K562 (cell line): ENCODE data around the gene CTDSPL. TPM values are rescaled to one million over a fixed set of nuclear protein-coding genes. Genes with fewer than 3 reads are reported as not detected.
A peak's percentile ranks its signal among the peaks of the same experiment; 100 is the strongest.

Experiments
- CBX3 ChIP-seq, 2 experiments: IDR thresholded peaks; 1 replicate in 1 of 2; 2 replicates in 1 of 2; pipeline ENCODE4 v1.6.1; 2012; ENCODE audit warnings: inconsistent platforms in 2 of 2, low read length in 2 of 2, borderline replicate concordance in 1 of 2, control low read depth in 1 of 2
- CEBPG ChIP-seq, 3 experiments: fragments of 200-800 bp in 1 of 3; sonication (Bioruptor generic) in 1 of 3; sonication (generic) in 1 of 3; formaldehyde crosslinking in 1 of 3; IDR thresholded peaks in 2 of 3; conservative IDR thresholded peaks in 1 of 3; 2 replicates each; pipeline versions ENCODE4 v1.6.1 to v1.8.0; 2016 to 2022; ENCODE audit warnings: missing compliant biosample characterization in 2 of 3, missing genetic modification characterization in 2 of 3, mild to moderate bottlenecking in 1 of 3, missing genetic modification reagents in 1 of 3
- HCFC1 ChIP-seq: IDR thresholded peaks from 2 replicates; pipeline ENCODE4 v1.6.1; 2012; ENCODE audit warnings: low read depth, low read length, improper control_type of control experiment
- HNRNPH1 ChIP-seq: fragments of 200-400 bp; formaldehyde crosslinking; optimal IDR thresholded peaks from 2 replicates; pipeline ENCODE3; 2017; ENCODE audit warnings: low read depth, mild to moderate bottlenecking, low read length, moderate library complexity
- ILK ChIP-seq: fragments of 450-650 bp; IDR thresholded peaks from 2 replicates; pipeline ENCODE4 v1.6.1; 2016; ENCODE audit warnings: missing genetic modification characterization, low read depth, mild to moderate bottlenecking, missing compliant biosample characterization, moderate library complexity, borderline replicate concordance
- LARP7 ChIP-seq: fragments of 450-650 bp; IDR thresholded peaks from 2 replicates; pipeline ENCODE4 v1.6.1; 2016
- MAFF ChIP-seq: IDR thresholded peaks from 2 replicates; pipeline ENCODE4 v1.6.1; 2012; ENCODE audit warnings: low read length, improper control_type of control experiment
- TAL1 ChIP-seq: fragments of 450-650 bp; IDR thresholded peaks from 2 replicates; pipeline ENCODE4 v1.6.1; 2016; ENCODE audit warnings: mild to moderate bottlenecking
- TARDBP ChIP-seq: fragments of 450-650 bp; IDR thresholded peaks from 2 replicates; pipeline ENCODE4 v1.6.1; 2016
- ZFPM2 ChIP-seq: fragments of 250-450 bp; sonication (Bioruptor Pico); IDR thresholded peaks from 2 replicates; pipeline ENCODE4 v1.5.1; 2022; ENCODE audit warnings: mild to moderate bottlenecking
- ZNF124 ChIP-seq: sonication (generic); formaldehyde crosslinking; IDR thresholded peaks from 2 replicates; pipeline ENCODE4 v1.8.1; 2022; ENCODE audit warnings: missing genetic modification reagents
- ZNF644 ChIP-seq: fragments of 200-800 bp; sonication (Bioruptor generic); IDR thresholded peaks from 2 replicates; pipeline ENCODE4 v1.6.1; 2016; ENCODE audit warnings: low read depth, missing genetic modification characterization, missing compliant biosample characterization
- polyA plus RNA-seq, 8 experiments: library from polyadenylated mRNA; depleted of rRNA in 4 of 8; stranded (reverse) in 5 of 8; unstranded in 3 of 8; fragments of >200 nt; fragmentation: Nextera tagmentation in 2 of 8; fragmentation: Illumina TruSeq in 1 of 8; extraction: Ambion mirVana in 2 of 8; extraction: Trizol in 1 of 8; gene quantifications; 2 replicates each; pipeline versions ENCODE4 v1.2.1 to v1.2.3, GENCODE V29; 2011 to 2014; ENCODE audit warnings: inconsistent platforms in 1 of 8, missing spikeins in 1 of 8
- total RNA-seq, 7 experiments: library from RNA; depleted of rRNA in 6 of 7; stranded (reverse); fragments of >200 nt in 6 of 7; fragmentation: Illumina TruSeq in 2 of 7; extraction: Trizol in 2 of 7; gene quantifications; 2 replicates each; pipeline versions ENCODE4 v1.2.1 to v1.2.3, GENCODE V29; 2011 to 2021; ENCODE audit warnings: low replicate concordance in 1 of 7
- TF ChIP-seq, protein P1 (sequence below): IDR thresholded peaks from 3 replicates; pipeline ENCODE4 v1.6.1; 2011; ENCODE audit warnings: borderline replicate concordance, mild to moderate bottlenecking; ENCODE audit not compliant: insufficient read length, insufficient read depth
- TF ChIP-seq, protein P2 (sequence below): sonication (generic); formaldehyde crosslinking; IDR thresholded peaks from 2 replicates; pipeline ENCODE4 v1.8.0; 2022; ENCODE audit warnings: missing genetic modification reagents, mild to moderate bottlenecking, moderate library complexity, borderline replicate concordance
- TF ChIP-seq, protein P3 (sequence below): fragments of 450-650 bp; formaldehyde crosslinking; IDR thresholded peaks from 2 replicates; pipeline ENCODE4 v1.4.0; 2020; ENCODE audit warnings: mild to moderate bottlenecking, moderate library complexity
- TF ChIP-seq, protein P4 (sequence below), 2 experiments: fragments of 250-450 bp in 1 of 2; fragments of 450-650 bp in 1 of 2; sonication (Bioruptor Pico) in 1 of 2; IDR thresholded peaks; 2 replicates each; pipeline versions ENCODE4 v1.6.1 to v1.8.0; 2016 to 2021; ENCODE audit warnings: mild to moderate bottlenecking in 2 of 2, moderate library complexity in 2 of 2, missing compliant biosample characterization in 1 of 2, missing genetic modification characterization in 1 of 2
- TF ChIP-seq, protein P5 (sequence below): sonication (generic); formaldehyde crosslinking; IDR thresholded peaks from 2 replicates; pipeline ENCODE4 v1.9.0; 2022; ENCODE audit warnings: mild to moderate bottlenecking, missing genetic modification reagents
- TF ChIP-seq, protein P6 (sequence below): sonication (generic); formaldehyde crosslinking; IDR thresholded peaks from 2 replicates; pipeline ENCODE4 v1.8.0; 2022; ENCODE audit warnings: missing genetic modification reagents, mild to moderate bottlenecking, borderline replicate concordance

CTDSPL gene
- total and polyA plus RNA-seq, 9 of the 15 experiments (the other 6 are each of a cell fraction or from before 2014, with no cell fraction given): 5.1 to 19.3 (median 11.3) TPM

DNA sequence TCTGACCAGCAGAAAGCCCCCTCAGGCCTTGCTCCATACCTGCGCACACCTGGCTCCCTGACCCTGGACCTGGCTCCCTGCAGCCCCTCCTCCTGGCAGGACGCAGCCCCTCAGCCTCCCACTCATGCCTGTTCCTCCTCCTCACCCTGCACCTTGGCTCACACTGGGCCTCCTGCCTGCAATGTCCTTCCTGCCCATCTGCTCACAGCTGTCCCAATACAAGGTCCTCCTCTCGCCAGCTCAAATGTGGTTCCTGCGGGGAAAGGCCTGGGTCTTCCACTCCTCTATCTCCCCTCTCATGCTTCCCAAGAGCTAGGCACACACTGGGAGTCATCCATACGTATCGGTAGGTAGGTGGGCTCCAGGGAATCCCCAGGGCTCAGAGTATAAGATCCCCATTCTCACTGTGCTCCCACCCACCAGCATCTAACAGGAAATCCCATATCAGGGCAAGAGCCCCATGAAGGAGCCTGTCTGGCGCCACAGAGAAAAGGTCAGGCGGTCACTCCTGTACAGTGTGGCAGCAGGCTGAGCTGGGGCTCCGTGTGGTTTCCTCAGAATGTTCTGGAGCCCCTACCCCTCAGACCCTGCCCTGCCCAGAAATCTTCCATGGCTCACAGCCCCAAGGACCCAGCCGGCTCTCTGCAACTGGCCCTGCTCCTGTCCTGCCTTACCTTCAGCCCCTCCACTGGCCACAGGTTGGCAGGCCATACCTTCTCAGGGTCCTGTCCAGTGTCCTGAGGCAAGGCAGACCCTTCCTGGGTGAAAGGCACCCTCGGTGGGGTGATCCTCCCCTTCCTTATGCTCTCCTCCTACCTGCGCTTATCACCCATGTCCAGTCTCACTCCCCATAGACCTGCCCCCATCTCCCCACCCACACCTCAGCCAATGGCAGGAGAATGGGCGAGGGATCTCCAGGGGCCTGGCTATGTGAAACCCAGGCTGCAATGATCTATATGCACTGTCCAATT, 156.9 kb downstream of the CTDSPL start (continued):
- TF ChIP-seq, protein P1, sequence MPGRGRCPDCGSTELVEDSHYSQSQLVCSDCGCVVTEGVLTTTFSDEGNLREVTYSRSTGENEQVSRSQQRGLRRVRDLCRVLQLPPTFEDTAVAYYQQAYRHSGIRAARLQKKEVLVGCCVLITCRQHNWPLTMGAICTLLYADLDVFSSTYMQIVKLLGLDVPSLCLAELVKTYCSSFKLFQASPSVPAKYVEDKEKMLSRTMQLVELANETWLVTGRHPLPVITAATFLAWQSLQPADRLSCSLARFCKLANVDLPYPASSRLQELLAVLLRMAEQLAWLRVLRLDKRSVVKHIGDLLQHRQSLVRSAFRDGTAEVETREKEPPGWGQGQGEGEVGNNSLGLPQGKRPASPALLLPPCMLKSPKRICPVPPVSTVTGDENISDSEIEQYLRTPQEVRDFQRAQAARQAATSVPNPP: no peak
- no peak for TF ChIP-seq CBX3 (IDR thresholded peaks at IDR 0.05; ENCODE audit: borderline replicate concordance in 1 of 2, low read length in 2 of 2)
- TF ChIP-seq LARP7: no peak
- TF ChIP-seq ZNF124 (CRISPR knock-in tag): no peak
- TF ChIP-seq, protein P2, sequence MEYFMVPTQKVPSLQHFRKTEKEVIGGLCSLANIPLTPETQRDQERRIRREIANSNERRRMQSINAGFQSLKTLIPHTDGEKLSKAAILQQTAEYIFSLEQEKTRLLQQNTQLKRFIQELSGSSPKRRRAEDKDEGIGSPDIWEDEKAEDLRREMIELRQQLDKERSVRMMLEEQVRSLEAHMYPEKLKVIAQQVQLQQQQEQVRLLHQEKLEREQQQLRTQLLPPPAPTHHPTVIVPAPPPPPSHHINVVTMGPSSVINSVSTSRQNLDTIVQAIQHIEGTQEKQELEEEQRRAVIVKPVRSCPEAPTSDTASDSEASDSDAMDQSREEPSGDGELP (CRISPR knock-in tag): peak; percentile 55; the same call in 1 of the 2 replicates
- TF ChIP-seq ZNF644 (tag): peak; percentile 50; the same call in 1 of the 2 replicates
- no peak for TF ChIP-seq ZFPM2 (CRISPR knock-in tag)
- TF ChIP-seq, protein P3, sequence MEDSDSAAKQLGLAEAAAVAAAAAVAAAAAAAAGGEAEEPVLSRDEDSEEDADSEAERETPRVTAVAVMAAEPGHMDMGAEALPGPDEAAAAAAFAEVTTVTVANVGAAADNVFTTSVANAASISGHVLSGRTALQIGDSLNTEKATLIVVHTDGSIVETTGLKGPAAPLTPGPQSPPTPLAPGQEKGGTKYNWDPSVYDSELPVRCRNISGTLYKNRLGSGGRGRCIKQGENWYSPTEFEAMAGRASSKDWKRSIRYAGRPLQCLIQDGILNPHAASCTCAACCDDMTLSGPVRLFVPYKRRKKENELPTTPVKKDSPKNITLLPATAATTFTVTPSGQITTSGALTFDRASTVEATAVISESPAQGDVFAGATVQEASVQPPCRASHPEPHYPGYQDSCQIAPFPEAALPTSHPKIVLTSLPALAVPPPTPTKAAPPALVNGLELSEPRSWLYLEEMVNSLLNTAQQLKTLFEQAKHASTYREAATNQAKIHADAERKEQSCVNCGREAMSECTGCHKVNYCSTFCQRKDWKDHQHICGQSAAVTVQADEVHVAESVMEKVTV (CRISPR knock-in tag): no peak
- TF ChIP-seq HNRNPH1: no peak
- TF ChIP-seq, protein P4, sequence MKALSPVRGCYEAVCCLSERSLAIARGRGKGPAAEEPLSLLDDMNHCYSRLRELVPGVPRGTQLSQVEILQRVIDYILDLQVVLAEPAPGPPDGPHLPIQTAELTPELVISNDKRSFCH (CRISPR knock-in tag; IDR thresholded peaks at IDR 0.05): no peak
- TF ChIP-seq, protein P4 (tag; IDR thresholded peaks at IDR 0.05): peak; percentile 72; the same call in 1 of the 2 replicates
- TF ChIP-seq, protein P5, sequence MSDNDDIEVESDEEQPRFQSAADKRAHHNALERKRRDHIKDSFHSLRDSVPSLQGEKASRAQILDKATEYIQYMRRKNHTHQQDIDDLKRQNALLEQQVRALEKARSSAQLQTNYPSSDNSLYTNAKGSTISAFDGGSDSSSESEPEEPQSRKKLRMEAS: no peak
- no peak for TF ChIP-seq MAFF
- 0 out of 2 replicates have a peak, but pooled peaks have one; percentile 52 for TF ChIP-seq TARDBP
- no peak for TF ChIP-seq HCFC1
- TF ChIP-seq, protein P6, sequence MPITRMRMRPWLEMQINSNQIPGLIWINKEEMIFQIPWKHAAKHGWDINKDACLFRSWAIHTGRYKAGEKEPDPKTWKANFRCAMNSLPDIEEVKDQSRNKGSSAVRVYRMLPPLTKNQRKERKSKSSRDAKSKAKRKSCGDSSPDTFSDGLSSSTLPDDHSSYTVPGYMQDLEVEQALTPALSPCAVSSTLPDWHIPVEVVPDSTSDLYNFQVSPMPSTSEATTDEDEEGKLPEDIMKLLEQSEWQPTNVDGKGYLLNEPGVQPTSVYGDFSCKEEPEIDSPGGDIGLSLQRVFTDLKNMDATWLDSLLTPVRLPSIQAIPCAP: no peak
- no peak for TF ChIP-seq CEBPG (CRISPR knock-in tag; IDR thresholded peaks at IDR 0.05)
- TF ChIP-seq CEBPG (tag; conservative IDR thresholded peaks at IDR 0.05 in 1 of 2, IDR thresholded peaks at IDR 0.05 in 1 of 2): no peak
- no peak for TF ChIP-seq ILK (tag)
- peak; percentile 66; the same call in 1 of the 2 replicates for TF ChIP-seq TAL1
